Transverse colon (tissue), 4 donors: ENCODE measurements around the gene PRSS1.

ENCODE experiments used
- CTCF ChIP-seq, 5 experiments: fragments of 200-600 bp in 3 of 5; fragments of 450-650 bp in 2 of 5; sonication (generic) in 3 of 5; IDR thresholded peaks; 1 replicate in 2 of 5; 2 replicates in 3 of 5; pipeline ENCODE4 v1.5.1; 2016 to 2017; ENCODE audit warnings: antibody characterized with exemption in 5 of 5, inconsistent platforms in 3 of 5, mild to moderate bottlenecking in 2 of 5, moderate library complexity in 1 of 5
- EP300 ChIP-seq: sonication (generic); formaldehyde crosslinking; IDR thresholded peaks from one replicate; pipeline ENCODE4 v1.6.1; 2017; ENCODE audit warnings: antibody characterized with exemption, low read depth
- POLR2A ChIP-seq: fragments of 450-650 bp; IDR thresholded peaks from one replicate; pipeline ENCODE4 v1.6.1; 2016; ENCODE audit warnings: antibody characterized with exemption, mild to moderate bottlenecking, moderate library complexity
- POLR2AphosphoS5 ChIP-seq, 3 donors: sonication (generic); formaldehyde crosslinking; IDR thresholded peaks; one replicate each; pipeline ENCODE4 v1.6.1; 2016; ENCODE audit warnings: antibody characterized with exemption in 3 of 3

GRCh38 chr7:142771353-142771723 lies 22.1 kb downstream of the PRSS1 start:
- TF ChIP-seq CTCF (IDR thresholded peaks at IDR 0.05) (no peak), POLR2A (no peak), POLR2AphosphoS5 (IDR thresholded peaks at IDR 0.05) (no peak), EP300 (no peak)
